ENCODE results near the gene LMO7.

GRCh38 chr13:75860935-75861334, 224.8 kb downstream of the LMO7 start:
- no peak for TF ChIP-seq EP300 (IDR thresholded peaks at IDR 0.05; ENCODE audit: borderline replicate concordance)
- TF ChIP-seq TAF1 (IDR thresholded peaks at IDR 0.05; ENCODE audit: low read depth): no peak
- no peak for TF ChIP-seq NFIC (IDR thresholded peaks at IDR 0.05)
- no peak for TF ChIP-seq CREB1 (IDR thresholded peaks at IDR 0.05; ENCODE audit: low read depth)
- no peak for TF ChIP-seq REST (IDR thresholded peaks at IDR 0.05; ENCODE audit: low read depth)
- no peak for TF ChIP-seq MAX (IDR thresholded peaks at IDR 0.05)
- TF ChIP-seq RAD21 (IDR thresholded peaks at IDR 0.05; ENCODE audit: low read depth): no peak
- no peak for TF ChIP-seq FOXM1 (IDR thresholded peaks at IDR 0.05; ENCODE audit: borderline replicate concordance, low read depth)
- TF ChIP-seq USF1 (IDR thresholded peaks at IDR 0.05): no peak
- no peak for TF ChIP-seq TCF12 (IDR thresholded peaks at IDR 0.05; ENCODE audit: low read depth)
